HL-60/S4 treated with retinoic acid at 250 ng/mL for 4 days and 3 days (cell line): ENCODE measurements around the gene RAPGEF2.
"Not testable (repeated sequence)": the region's sequence is repeated elsewhere in the genome, so short reads cannot be mapped to it uniquely, and the experiment has no call there.

ENCODE experiments used
- in situ Hi-C: fragments of 300-500 bp; cut with MboI; formaldehyde crosslinking; loops from 2 replicates; pipeline ENCODE4 v1.7.0; 2022; ENCODE audit warnings: low sequenced_read_pairs

RAPGEF2 gene

GRCh38 chr4:159227984-159228383 is 125.1 kb downstream of the RAPGEF2 start:
- in situ Hi-C loops, result no loop called here

GRCh38 chr4:159229164-159229563 is 126.3 kb downstream of the RAPGEF2 start:
- in situ Hi-C loops, result no loop called here

- in situ Hi-C loops, result no loop called here
These were observed 129.7 kb downstream of the RAPGEF2 start for GRCh38 chr4:159232465-159233106.

- in situ Hi-C loops, result no loop called here
These were observed 133.0 kb downstream of the RAPGEF2 start for GRCh38 chr4:159235779-159236368.

GRCh38 chr4:159237975-159238374 is 135.1 kb downstream of the RAPGEF2 start:
- in situ Hi-C loops, result no loop called here

- in situ Hi-C loops, result no loop called here
These were observed 135.8 kb downstream of the RAPGEF2 start for GRCh38 chr4:159238631-159239030.

- in situ Hi-C loops, result no loop called here
These were observed 136.8 kb downstream of the RAPGEF2 start for GRCh38 chr4:159239629-159240028.

- in situ Hi-C loops, result no loop called here
These were observed 137.2 kb downstream of the RAPGEF2 start for GRCh38 chr4:159240046-159240445.

GRCh38 chr4:159240687-159241086 is 137.8 kb downstream of the RAPGEF2 start:
- in situ Hi-C loops, result no loop called here

GRCh38 chr4:159242427-159242826 is 139.5 kb downstream of the RAPGEF2 start:
- in situ Hi-C loops, result no loop called here

- in situ Hi-C loops, result no loop called here
These were observed 145.7 kb downstream of the RAPGEF2 start for GRCh38 chr4:159248384-159249178.

GRCh38 chr4:159250751-159251325 is 148.0 kb downstream of the RAPGEF2 start:
- in situ Hi-C loops, result no loop called here

- in situ Hi-C loops, result not testable (repeated sequence)
These were observed 148.7 kb downstream of the RAPGEF2 start for GRCh38 chr4:159251580-159251979.

- in situ Hi-C loops, result no loop called here
These were observed 149.6 kb downstream of the RAPGEF2 start for GRCh38 chr4:159252491-159252890.

GRCh38 chr4:159256037-159256436 is 153.2 kb downstream of the RAPGEF2 start:
- in situ Hi-C loops, result no loop called here

- in situ Hi-C loops, result no loop called here
These were observed 156.1 kb downstream of the RAPGEF2 start for GRCh38 chr4:159258889-159259560.

GRCh38 chr4:159264057-159264456 is 161.2 kb downstream of the RAPGEF2 start:
- in situ Hi-C loops, result no loop called here

- in situ Hi-C loops, result no loop called here
These were observed 164.3 kb downstream of the RAPGEF2 start for GRCh38 chr4:159266981-159267868.

GRCh38 chr4:159267869-159268285 is 165.0 kb downstream of the RAPGEF2 start:
- in situ Hi-C loops, result no loop called here

- in situ Hi-C loops, result no loop called here
These were observed 165.7 kb downstream of the RAPGEF2 start for GRCh38 chr4:159268607-159269006.
